Activated naive CD8-positive, alpha-beta T cell treated with anti-CD3 and anti-CD28 coated beads, Interleukin-2, amount 50 U/mL, for 24 hours (primary cell): Measurements from ENCODE around the gene PPP2R5D.
"Not testable (repeated sequence)": the region's sequence is repeated elsewhere in the genome, so short reads cannot be mapped to it uniquely, and the experiment has no call there.

ENCODE experiments used
- ATAC-seq: fragments of 150-1000 bp; cut with Tn5 transposase; one replicate; pipeline ENCODE4 v1.10.0; 2021
- DNase-seq: peaks from one replicate; pipeline ENCODE4 v3.0.0; 2021
- H3K27ac Mint-ChIP-seq: one replicate; pipeline ENCODE4 v1.8.0; 2021; ENCODE audit warnings: mild to moderate bottlenecking, mixed read lengths
- H3K27me3 Mint-ChIP-seq: one replicate; pipeline ENCODE4 v1.8.0; 2021; ENCODE audit warnings: mixed read lengths
- H3K36me3 Mint-ChIP-seq: one replicate; pipeline ENCODE4 v1.8.0; 2021; ENCODE audit warnings: low read depth, mixed read lengths
- H3K4me1 Mint-ChIP-seq: one replicate; pipeline ENCODE4 v1.8.0; 2021; ENCODE audit warnings: mixed read lengths
- H3K4me3 Mint-ChIP-seq: one replicate; pipeline ENCODE4 v1.8.0; 2021; ENCODE audit warnings: mild to moderate bottlenecking, moderate library complexity, mixed read lengths
- H3K9me3 Mint-ChIP-seq: one replicate; pipeline ENCODE4 v1.8.0; 2021; ENCODE audit warnings: mixed read lengths

Gene PPP2R5D

GRCh38 chr6:43038727-43039126 lies 54.4 kb downstream of the PPP2R5D start:
- Mint-ChIP-seq H3K4me1 (no peaks in the 10 kb centered on the region), H3K36me3 (peaks cover 31% of the 10 kb centered on the region), H3K9me3 (no peaks in the 10 kb centered on the region), H3K27ac (no peak overlapping the region), H3K4me3 (no peak overlapping the region), H3K27me3 (no peaks in the 10 kb centered on the region)
- ATAC-seq (no peak), DNase-seq (no peak)

GRCh38 chr6:43040542-43041257 lies 56.3 kb downstream of the PPP2R5D start:
- H3K27ac Mint-ChIP-seq, result no peak overlapping the region
- peaks cover 28% of the 10 kb centered on the region for H3K36me3 Mint-ChIP-seq
- no peak overlapping the region for H3K4me3 Mint-ChIP-seq

DNA sequence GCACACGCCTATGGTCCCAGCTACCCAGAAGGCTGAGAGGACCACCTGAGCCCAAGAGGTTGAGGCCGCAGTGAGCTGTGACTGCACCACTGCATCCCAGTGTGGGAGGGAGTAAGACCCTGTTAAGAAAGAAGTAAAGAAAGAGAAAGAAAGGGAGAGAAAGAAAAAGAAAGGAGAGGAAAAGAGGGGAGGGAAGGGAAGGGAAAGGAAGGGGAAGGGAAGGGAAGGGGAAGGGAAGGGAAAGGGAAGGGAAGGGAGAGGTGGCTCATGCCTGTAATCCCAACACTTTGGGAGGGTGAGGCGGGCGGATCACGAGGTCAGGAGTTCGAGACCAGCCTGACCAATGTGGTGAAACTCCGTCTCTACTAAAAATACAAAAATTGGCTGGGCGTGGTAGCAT lies 57.1 kb downstream of the PPP2R5D start:
- peaks cover 30% of the 10 kb centered on the region for H3K36me3 Mint-ChIP-seq
- not testable (repeated sequence) for DNase-seq

More at GRCh38 chr6:43040542-43041257, 56.3 kb downstream of the PPP2R5D start:
- H3K27me3 Mint-ChIP-seq, result no peaks in the 10 kb centered on the region
- no peaks in the 10 kb centered on the region for H3K9me3 Mint-ChIP-seq
- no peak for ATAC-seq
- DNase-seq, result no peak
- no peaks in the 10 kb centered on the region for H3K4me1 Mint-ChIP-seq

GRCh38 chr6:43043310-43043709 lies 58.9 kb downstream of the PPP2R5D start:
- DNase-seq (no peak), ATAC-seq (no peak)
- Mint-ChIP-seq H3K9me3 (no peaks in the 10 kb centered on the region), H3K4me1 (no peaks in the 10 kb centered on the region), H3K36me3 (peaks cover 22% of the 10 kb centered on the region), H3K27ac (no peak overlapping the region), H3K4me3 (no peak overlapping the region), H3K27me3 (no peaks in the 10 kb centered on the region)

More for the DNA sequence above, 57.1 kb downstream of the PPP2R5D start:
- not testable (repeated sequence) for H3K27ac Mint-ChIP-seq, ATAC-seq, H3K27me3 Mint-ChIP-seq, H3K4me1 Mint-ChIP-seq, H3K9me3 Mint-ChIP-seq, H3K4me3 Mint-ChIP-seq

GRCh38 chr6:43045371-43045930 lies 61.1 kb downstream of the PPP2R5D start:
- no peak for ATAC-seq
- no peak overlapping the region for H3K27ac Mint-ChIP-seq
- peaks cover 22% of the 10 kb centered on the region for H3K36me3 Mint-ChIP-seq

DNA sequence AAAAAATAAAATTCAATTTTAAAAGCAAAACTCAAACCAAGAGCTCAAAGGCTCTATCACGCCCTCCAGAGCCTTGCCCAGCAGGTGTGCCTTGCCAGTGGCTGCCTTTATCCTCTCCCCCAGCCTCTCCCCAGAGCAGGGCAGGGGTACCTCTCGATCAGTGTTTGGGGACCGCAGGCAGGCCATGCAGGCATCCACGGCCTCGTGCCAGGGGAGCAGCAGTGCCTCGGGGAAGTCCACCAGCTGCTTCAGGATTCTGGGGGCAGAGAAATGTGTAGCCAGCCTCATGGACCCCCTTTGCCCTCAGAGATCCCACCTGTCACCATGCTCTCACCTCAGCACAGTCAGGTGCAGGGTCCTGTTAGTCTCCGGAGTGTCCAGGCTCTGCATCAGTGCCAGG lies 63.6 kb downstream of the PPP2R5D start:
- DNase-seq (no peak), ATAC-seq (no peak)
- H3K36me3 Mint-ChIP-seq, result peaks cover 20% of the 10 kb centered on the region
- H3K4me1 Mint-ChIP-seq, result peaks cover 19% of the 10 kb centered on the region
- H3K27me3 Mint-ChIP-seq, result no peaks in the 10 kb centered on the region
- no peak overlapping the region for H3K27ac Mint-ChIP-seq
- H3K4me3 Mint-ChIP-seq, result no peak overlapping the region
- H3K9me3 Mint-ChIP-seq, result no peaks in the 10 kb centered on the region

More at GRCh38 chr6:43045371-43045930, 61.1 kb downstream of the PPP2R5D start:
- DNase-seq, result no peak
- H3K9me3 Mint-ChIP-seq, result no peaks in the 10 kb centered on the region
- no peak overlapping the region for H3K4me3 Mint-ChIP-seq
- peaks cover under 1% of the 10 kb centered on the region for H3K4me1 Mint-ChIP-seq
- no peaks in the 10 kb centered on the region for H3K27me3 Mint-ChIP-seq

DNA sequence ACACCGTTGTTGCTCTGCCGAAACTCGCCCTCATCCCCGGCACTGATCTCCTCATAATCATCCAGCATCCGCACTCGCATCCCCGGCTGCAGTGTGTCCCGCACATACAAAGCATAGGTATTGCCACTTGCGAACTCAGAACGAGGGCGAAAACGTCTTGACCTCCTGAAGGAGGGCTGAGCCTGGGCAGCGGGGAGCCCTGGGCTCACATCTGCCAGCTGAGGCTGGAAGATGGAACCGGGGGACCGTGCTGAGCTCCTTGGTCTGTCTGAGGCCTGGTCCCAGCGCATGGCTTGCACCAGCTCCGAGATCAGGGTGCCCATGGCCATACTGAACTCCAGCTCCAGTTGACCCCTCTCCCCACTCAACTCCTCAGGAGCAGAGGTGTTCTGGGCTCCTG lies 66.6 kb downstream of the PPP2R5D start:
- H3K27me3 Mint-ChIP-seq, result no peaks in the 10 kb centered on the region
- no peaks in the 10 kb centered on the region for H3K9me3 Mint-ChIP-seq
- peaks cover 29% of the 10 kb centered on the region for H3K4me1 Mint-ChIP-seq
- no peak overlapping the region for H3K4me3 Mint-ChIP-seq
- DNase-seq (no peak), ATAC-seq (no peak)
- peaks cover 33% of the 10 kb centered on the region for H3K36me3 Mint-ChIP-seq
- H3K27ac Mint-ChIP-seq, result no peak overlapping the region

GRCh38 chr6:43052225-43052841 lies 68.0 kb downstream of the PPP2R5D start:
- H3K4me3 Mint-ChIP-seq, result peak overlapping the region; percentile 97
- no peaks in the 10 kb centered on the region for H3K9me3 Mint-ChIP-seq
- no peaks in the 10 kb centered on the region for H3K27me3 Mint-ChIP-seq
- peak overlapping the region; percentile 97 for H3K27ac Mint-ChIP-seq
- DNase-seq (no peak), ATAC-seq (no peak)
- H3K36me3 Mint-ChIP-seq, result peaks cover 32% of the 10 kb centered on the region
- peaks cover 33% of the 10 kb centered on the region for H3K4me1 Mint-ChIP-seq

DNA sequence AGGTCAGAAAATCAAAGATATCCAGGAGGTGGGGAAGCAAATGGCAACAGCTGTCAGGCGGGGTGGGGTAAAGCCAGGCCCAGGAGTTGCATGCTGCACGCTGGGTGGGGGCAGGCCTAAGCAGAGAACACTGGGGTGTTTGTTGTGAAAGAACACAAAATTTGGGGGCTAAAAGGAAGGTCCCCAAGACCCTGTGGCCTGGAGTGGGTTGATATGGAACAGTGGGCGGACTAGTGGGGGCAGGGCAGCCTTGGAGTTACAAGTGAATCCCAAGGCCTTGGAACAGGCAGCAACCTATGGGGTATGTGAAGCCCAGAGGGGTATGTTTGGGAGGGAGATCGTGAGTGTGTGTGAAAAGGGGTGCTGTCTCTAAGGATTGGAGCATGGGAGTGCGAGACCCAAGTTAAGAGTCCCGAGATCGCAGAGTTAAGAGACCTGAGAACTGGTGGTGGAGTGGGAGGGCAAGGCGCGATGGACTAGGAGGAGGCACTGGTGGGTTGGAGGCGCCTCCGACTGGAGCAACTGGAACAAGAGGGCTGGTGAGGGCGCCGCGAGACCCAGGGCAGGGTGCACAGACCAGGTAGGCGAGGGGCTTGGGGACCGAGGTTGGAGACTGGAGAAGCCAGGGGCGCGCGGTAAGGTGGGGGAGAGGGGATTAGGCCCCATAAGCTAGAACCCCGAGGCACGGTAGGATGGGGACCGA lies 68.6 kb downstream of the PPP2R5D start:
- no peaks in the 10 kb centered on the region for H3K27me3 Mint-ChIP-seq
- peaks cover 35% of the 10 kb centered on the region for H3K36me3 Mint-ChIP-seq
- peak overlapping the region; percentile 97 for H3K27ac Mint-ChIP-seq
- no peaks in the 10 kb centered on the region for H3K9me3 Mint-ChIP-seq
- H3K4me1 Mint-ChIP-seq, result peaks cover 39% of the 10 kb centered on the region
- ATAC-seq, result peak; percentile 14
- DNase-seq, result peak; percentile 31
- peak overlapping the region; percentile 97 for H3K4me3 Mint-ChIP-seq

DNA sequence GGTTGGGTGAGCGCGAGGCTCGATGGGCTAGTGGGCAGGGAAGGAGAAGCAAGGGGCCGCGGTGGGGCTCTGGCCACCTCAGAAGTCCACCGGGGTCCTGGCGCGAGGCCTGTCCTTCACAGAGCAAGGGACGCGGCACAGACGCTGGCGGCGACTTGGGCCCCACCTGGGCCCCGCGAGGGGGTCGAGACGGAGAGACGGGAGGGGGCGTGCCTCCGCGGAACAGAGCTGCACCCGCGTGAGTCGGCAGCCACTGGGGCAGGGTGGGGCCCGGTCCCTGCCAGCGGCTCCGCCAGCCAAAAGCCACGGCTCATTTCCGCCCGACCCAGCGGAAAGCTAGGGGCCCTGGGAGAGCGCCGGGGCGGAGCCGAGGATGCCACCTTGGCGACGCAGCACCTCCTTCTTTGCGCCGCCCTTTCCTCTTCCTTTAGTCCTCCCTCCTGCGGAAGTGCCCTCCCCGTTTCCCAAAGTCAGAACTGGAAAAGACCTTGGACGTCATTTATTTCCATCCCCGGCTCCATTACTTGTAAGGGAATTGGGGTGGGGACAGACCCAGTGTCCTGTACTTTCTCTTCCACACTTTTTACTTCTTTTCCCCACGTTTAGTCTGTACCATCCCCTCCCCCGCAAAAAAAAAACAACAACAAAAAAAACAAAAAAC lies 69.3 kb downstream of the PPP2R5D start, which contains the start of gene CUL7:
CUL7 (minus strand) TSS at position 307 of the 661 bp plus-strand sequence. CDS start 1,063 bp downstream, outside the sequence.
- Mint-ChIP-seq H3K36me3 (peaks cover 36% of the 10 kb centered on the region), H3K4me3 (peak within 1 kb of the TSS; percentile 97), H3K27ac (peak within 1 kb of the TSS; percentile 97), H3K9me3 (no peaks in the 10 kb centered on the region), H3K4me1 (peaks cover 45% of the 10 kb centered on the region), H3K27me3 (no peaks in the 10 kb centered on the region)
- DNase-seq (peak; percentile 92), ATAC-seq (peak; percentile 99)

GRCh38 chr6:43054206-43054943 lies 70.0 kb downstream of the PPP2R5D start:
- H3K4me1 Mint-ChIP-seq, result peaks cover 46% of the 10 kb centered on the region

GRCh38 chr6:43055966-43056365 lies 71.6 kb downstream of the PPP2R5D start:
- Mint-ChIP-seq H3K9me3 (no peaks in the 10 kb centered on the region), H3K27ac (no peak overlapping the region), H3K4me3 (no peak overlapping the region), H3K36me3 (peaks cover 30% of the 10 kb centered on the region), H3K27me3 (no peaks in the 10 kb centered on the region), H3K4me1 (peaks cover 53% of the 10 kb centered on the region)
- DNase-seq, result no peak
- no peak for ATAC-seq

More at GRCh38 chr6:43054206-43054943, 70.0 kb downstream of the PPP2R5D start:
- peaks cover 35% of the 10 kb centered on the region for H3K36me3 Mint-ChIP-seq
- no peak for DNase-seq
- peak overlapping the region; percentile 97 for H3K4me3 Mint-ChIP-seq
- no peak for ATAC-seq
- peak overlapping the region; percentile 97 for H3K27ac Mint-ChIP-seq
- no peaks in the 10 kb centered on the region for H3K9me3 Mint-ChIP-seq
- no peaks in the 10 kb centered on the region for H3K27me3 Mint-ChIP-seq

DNA sequence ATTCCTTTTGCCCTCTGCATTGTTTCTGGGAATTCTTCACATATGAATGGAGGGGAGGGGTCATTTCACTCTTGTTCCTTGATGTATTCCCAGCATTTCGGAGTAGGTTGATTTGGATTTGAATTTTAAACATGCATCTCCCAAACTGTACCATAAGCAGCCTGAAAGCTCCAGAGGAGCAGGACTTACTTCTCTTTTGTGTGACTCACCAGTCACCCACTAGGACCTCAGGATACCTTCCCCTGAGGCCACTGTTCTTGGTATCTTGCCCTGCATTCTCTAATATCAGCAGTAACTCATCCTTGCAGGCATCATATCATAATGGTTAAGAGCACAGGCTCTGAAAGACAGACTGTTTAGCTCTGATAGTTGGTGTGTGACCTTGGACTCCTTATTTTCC lies 74.2 kb downstream of the PPP2R5D start:
- no peaks in the 10 kb centered on the region for H3K27me3 Mint-ChIP-seq
- no peaks in the 10 kb centered on the region for H3K9me3 Mint-ChIP-seq
- H3K4me3 Mint-ChIP-seq, result peak overlapping the region; percentile 96
- H3K36me3 Mint-ChIP-seq, result peaks cover 26% of the 10 kb centered on the region
- ATAC-seq (no peak), DNase-seq (no peak)
- H3K27ac Mint-ChIP-seq, result peak overlapping the region; percentile 98
- H3K4me1 Mint-ChIP-seq, result peaks cover 37% of the 10 kb centered on the region
